ENCODE results near the gene BPI. TPM values are rescaled to one million over a fixed set of nuclear protein-coding genes. Genes with fewer than 3 reads are reported as not detected.

BPI gene
- total RNA-seq, 1 donor from 2014 or later = not detected

DNA sequence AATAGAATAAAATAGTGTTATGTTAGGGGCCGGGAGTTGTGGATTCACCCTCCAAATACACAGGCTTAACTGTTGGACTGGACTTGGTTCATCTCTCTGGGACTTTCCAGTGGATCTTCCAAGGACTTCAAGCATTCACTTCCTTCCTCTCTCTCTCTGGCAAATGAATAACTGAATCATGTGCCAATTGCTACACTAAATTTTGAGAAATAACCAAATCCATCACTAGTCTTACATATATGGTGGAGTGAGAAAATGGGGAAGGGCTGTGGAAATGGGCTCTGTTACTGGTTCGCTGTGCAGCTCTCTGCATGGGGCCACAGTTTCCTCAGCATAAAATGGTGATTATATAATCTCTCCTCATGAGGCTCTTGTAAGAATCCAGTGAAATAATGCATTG is 36.7 kb upstream of the BPI start:
- Histone ChIP-seq H3K27ac (no peak overlapping the region), H4K20me1 (ENCODE audit: low read depth) (no peaks in the 10 kb centered on the region), H3K79me2 (ENCODE audit: low read depth) (no peaks in the 10 kb centered on the region), H3K4me1 (no peaks in the 10 kb centered on the region), H2AFZ (replicated peaks) (no peak overlapping the region), H3K27me3 (peaks cover 9% of the 10 kb centered on the region), H3K9ac (no peak overlapping the region), H3K9me3 (ENCODE audit: low read depth) (no peaks in the 10 kb centered on the region), H3K4me3 (no peak overlapping the region), H3K4me2 (no peak overlapping the region), H3F3A (ENCODE audit: low read depth) (no peaks in the 10 kb centered on the region), H3K36me3 (no peaks in the 10 kb centered on the region)
- Mint-ChIP-seq H3K4me1 (peaks cover 11% of the 10 kb centered on the region), H3K27me3 (ENCODE audit: insufficient read depth, low read depth) (peaks cover 5% of the 10 kb centered on the region), H3K27ac (no peak overlapping the region), H3K36me3 (peaks cover 3% of the 10 kb centered on the region), H3K9me3 (peaks cover 10% of the 10 kb centered on the region), H3K4me3 (no peak overlapping the region)
- TF ChIP-seq EZH2phosphoT487 (IDR thresholded peaks at IDR 0.05) (no peak), EZH2 (IDR thresholded peaks at IDR 0.05) (no peak), CTCF (IDR thresholded peaks at IDR 0.05) (no peak)
- DNase-seq (ENCODE audit: low spot score) = no peak

DNA sequence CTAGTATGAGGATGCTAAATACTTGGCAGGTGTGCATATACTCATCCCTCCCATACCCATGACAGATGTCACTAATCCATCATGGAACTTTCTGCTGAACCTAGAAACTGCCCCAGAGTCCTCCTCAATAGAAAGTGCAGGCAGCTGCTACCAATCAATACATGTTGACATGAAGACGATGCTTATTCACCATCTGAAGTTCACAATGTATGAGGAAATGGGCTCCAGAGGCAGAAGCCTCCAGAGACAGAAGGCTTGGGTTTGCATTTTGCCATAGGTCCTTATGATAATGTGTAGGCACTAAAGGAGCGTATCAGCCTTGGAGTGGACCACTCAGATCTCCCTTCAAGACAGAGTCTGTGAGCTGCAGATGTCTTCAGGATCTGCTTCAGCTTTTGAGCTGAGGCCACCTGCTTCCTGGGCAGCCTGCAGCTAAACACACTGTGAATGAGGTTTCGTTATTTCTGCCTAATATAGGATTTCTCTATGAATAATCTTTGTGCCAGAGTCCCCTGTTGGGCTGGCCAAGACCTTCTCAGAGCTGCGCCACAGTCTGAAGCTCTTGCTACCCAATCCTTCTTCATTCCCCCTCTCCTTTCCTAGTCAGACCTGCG is 35.9 kb upstream of the BPI start:
- H3K4me1 ChIP-seq = no peaks in the 10 kb centered on the region
- Mint-ChIP-seq H3K27me3 (ENCODE audit: insufficient read depth, low read depth) (peaks cover 5% of the 10 kb centered on the region), H3K4me3 (no peak overlapping the region), H3K9me3 (peaks cover 10% of the 10 kb centered on the region), H3K4me1 (peaks cover 4% of the 10 kb centered on the region), H3K27ac (no peak overlapping the region), H3K36me3 (peaks cover 3% of the 10 kb centered on the region)
- no peaks in the 10 kb centered on the region for H4K20me1 ChIP-seq (ENCODE audit: low read depth)
- no peak overlapping the region for H2AFZ ChIP-seq (replicated peaks)
- H3K4me3 ChIP-seq = no peak overlapping the region
- H3F3A ChIP-seq (ENCODE audit: low read depth) = no peaks in the 10 kb centered on the region
- no peak for DNase-seq (ENCODE audit: low spot score)
- TF ChIP-seq EZH2phosphoT487 (IDR thresholded peaks at IDR 0.05) = no peak
- no peak for TF ChIP-seq EZH2 (IDR thresholded peaks at IDR 0.05)
- TF ChIP-seq CTCF (IDR thresholded peaks at IDR 0.05) = no peak
- H3K27ac ChIP-seq = no peak overlapping the region
- no peaks in the 10 kb centered on the region for H3K9me3 ChIP-seq (ENCODE audit: low read depth)
- H3K36me3 ChIP-seq = no peaks in the 10 kb centered on the region
- no peak overlapping the region for H3K4me2 ChIP-seq
- H3K27me3 ChIP-seq = peaks cover 5% of the 10 kb centered on the region
- H3K9ac ChIP-seq = no peak overlapping the region
- H3K79me2 ChIP-seq (ENCODE audit: low read depth) = no peaks in the 10 kb centered on the region

- H3K4me1 ChIP-seq = no peaks in the 10 kb centered on the region
- no peaks in the 10 kb centered on the region for H3K79me2 ChIP-seq (ENCODE audit: low read depth)
- H3K4me3 ChIP-seq = no peak overlapping the region
- no peak overlapping the region for H3K27ac ChIP-seq
- no peaks in the 10 kb centered on the region for H3F3A ChIP-seq (ENCODE audit: low read depth)
- peaks cover 5% of the 10 kb centered on the region for H3K27me3 ChIP-seq
- Mint-ChIP-seq H3K36me3 (peaks cover 3% of the 10 kb centered on the region), H3K9me3 (peaks cover 10% of the 10 kb centered on the region), H3K27ac (no peak overlapping the region), H3K4me1 (peaks cover 2% of the 10 kb centered on the region), H3K27me3 (ENCODE audit: insufficient read depth, low read depth) (peaks cover 5% of the 10 kb centered on the region), H3K4me3 (no peak overlapping the region)
- no peak for TF ChIP-seq EZH2 (IDR thresholded peaks at IDR 0.05)
- no peak for TF ChIP-seq EZH2phosphoT487 (IDR thresholded peaks at IDR 0.05)
- no peak for TF ChIP-seq CTCF (IDR thresholded peaks at IDR 0.05)
- H3K4me2 ChIP-seq = no peak overlapping the region
- H3K9me3 ChIP-seq (ENCODE audit: low read depth) = no peaks in the 10 kb centered on the region
- no peaks in the 10 kb centered on the region for H4K20me1 ChIP-seq (ENCODE audit: low read depth)
- DNase-seq (ENCODE audit: low spot score) = no peak
- no peaks in the 10 kb centered on the region for H3K36me3 ChIP-seq
- no peak overlapping the region for H2AFZ ChIP-seq (replicated peaks)
- no peak overlapping the region for H3K9ac ChIP-seq
These were observed 34.9 kb upstream of the BPI start for GRCh38 chr20:38269040-38269439.
